Activated T-cell treated with anti-CD3 and anti-CD28 coated beads for 4 hours (primary cell): ENCODE measurements around the gene SLC6A5.

ENCODE experiments used
- DNase-seq: peaks from one replicate; pipeline ENCODE4 v3.0.0-alpha.2; 2020

The SLC6A5 gene

DNA sequence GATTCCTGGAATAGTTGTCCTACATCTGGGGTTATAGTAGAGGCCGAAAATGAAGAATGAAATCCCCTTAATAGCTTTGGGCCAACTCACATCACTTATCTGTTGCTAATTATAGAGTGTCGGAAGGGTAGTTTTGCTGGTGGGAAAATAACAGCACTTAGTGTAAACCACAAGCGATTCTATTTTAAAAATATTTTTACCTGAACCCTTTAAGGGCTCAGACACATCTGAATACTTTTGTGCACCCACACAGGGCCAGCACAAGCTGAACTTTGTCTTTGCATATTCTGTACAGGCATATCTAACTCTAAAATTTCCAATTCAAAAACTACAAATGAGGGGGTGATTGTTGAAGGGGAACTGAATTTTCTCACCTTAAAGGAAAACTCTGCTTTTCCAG, 27.6 kb downstream of the SLC6A5 start:
- no peak for DNase-seq

DNA sequence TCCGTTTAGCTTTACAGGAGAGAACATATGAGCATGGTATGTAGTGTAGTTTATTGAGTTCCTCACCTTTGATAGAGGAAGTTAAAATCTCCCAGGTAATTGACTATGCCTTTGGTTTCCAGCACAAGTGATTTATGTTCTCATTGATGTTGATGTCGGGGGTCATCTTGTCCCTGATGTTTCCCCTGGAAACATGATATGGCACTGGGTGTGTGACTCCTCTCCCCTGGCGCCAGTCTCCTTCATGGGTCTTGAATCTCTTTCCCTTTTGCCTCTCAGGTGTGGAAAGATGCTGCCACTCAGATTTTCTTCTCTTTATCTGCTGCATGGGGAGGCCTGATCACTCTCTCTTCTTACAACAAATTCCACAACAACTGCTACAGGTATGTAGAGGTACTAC, 28.3 kb downstream of the SLC6A5 start:
- no peak for DNase-seq

DNA sequence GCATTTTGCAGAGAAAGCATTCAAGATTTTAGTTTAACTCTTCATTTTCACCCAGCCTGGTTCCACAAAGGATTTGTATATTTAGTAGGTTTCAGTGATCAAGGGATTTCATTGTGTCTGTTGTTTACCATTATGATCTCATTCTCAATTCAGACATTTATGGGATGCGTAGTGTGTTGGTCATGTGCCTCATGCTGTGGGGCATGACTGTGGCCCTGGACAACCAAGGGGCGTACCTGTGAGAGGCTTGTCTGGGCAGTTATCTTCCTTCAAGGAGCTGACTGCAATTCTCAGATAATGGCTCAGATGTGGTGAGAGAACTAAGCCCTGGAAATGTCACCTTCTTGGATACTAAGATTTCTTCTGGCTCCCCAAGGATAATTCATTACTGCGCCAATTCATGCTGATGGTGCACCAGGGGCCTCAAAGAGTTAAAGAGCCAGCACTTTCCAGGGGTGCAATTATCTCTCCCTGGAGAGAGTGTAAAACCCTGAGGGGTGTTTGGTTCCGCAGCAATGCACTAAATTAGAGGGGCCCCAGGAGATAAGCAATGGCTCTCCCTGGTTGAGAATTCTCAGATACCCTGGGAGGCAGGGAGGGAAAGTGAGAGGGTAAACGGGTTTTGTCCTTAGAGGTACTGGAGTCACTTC, 32.2 kb downstream of the SLC6A5 start:
- DNase-seq, result no peak

DNA sequence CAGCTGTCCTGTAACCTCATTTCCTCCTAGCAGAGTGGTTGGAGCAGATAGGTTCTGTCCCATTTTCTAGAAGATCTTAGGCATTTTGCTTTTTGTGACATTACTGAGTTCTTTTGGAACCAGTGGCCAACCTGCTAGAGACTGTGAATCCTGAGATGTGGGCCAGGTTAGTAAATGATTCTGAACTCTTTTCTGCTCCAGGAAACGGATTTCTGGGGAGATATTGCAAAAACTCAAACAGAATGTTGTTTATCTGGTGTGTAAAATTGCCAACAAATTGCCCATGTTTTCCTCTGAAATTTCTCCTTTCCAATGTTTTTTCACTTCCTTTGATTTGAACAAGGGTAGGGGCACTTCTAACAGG, 32.7 kb downstream of the SLC6A5 start:
- DNase-seq, result no peak

DNA sequence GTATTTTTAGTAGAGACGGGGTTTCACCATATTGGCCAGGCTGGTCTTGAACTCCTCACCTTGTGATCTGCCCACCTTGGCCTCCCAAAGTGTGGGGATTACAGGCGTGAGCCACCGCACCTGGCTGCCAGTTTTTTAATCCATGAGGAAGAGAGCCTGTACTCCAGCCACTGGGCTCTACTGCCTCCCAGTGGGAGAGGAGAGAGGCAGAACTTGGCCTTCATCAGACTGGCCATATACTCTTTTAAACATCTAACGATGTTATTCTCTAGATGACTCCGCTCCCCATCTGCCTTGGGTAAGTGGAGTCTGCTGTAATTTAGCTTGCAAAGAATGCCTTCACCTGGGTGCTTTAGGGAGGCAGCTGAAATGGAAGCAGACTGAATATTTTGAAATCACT, 34.6 kb downstream of the SLC6A5 start:
- no peak for DNase-seq

DNA sequence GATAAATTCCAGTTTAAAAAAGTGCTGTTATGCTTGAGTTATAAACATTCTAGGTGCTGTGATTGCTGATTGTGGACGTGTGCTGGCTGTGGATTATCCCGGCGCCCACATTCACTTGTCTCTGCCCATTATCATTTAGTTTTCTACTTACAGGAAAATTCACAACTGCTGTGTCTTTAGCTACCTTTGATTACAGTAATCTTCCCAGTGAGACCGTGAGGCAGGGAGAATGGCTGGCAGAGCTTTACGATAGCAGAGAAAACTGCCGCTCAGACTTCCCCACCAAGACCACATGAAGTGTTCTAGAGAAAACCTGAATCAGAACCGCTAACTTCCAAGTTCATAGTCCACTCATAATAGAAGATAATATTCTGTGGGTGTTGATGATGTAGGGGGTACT, 35.4 kb downstream of the SLC6A5 start:
- no peak for DNase-seq

DNA sequence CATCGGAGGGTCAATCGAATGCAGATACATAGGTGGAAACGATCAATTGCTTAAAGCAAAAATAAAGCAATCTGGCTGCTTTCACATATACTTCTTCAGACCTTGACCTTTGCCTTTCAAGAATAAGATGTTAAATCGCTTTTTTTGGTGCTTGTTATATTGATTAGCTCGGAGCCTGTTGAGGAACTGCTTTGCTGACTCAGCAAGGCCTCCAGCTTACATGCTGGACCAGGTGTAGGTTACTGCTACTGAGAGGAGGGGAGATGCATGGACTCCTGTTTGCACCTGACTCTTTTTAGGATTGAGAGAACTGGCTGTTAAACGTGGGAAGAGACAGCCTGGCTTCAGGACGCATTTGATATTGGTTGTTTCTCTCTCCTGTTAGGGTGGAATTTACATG, 38.7 kb downstream of the SLC6A5 start:
- DNase-seq, result no peak

DNA sequence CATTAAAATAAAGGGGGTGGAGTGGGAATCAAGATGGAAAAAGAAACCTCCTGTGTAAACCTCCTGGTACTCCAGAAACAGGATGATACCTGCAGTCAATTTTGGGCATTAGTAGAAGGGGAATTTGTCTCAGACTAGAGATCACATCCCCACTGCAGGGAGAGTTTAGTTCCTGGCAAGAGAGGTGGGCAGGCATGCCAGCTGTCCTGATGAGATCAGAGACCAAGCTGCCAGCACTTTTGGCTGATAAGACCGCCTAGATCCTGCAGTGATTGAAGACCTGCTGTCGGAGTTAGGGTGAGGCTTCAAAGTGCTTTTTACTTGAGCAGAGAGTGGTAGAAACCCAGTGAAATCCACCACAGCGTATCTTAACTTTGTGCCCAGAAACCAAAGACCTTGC, 40.3 kb downstream of the SLC6A5 start:
- DNase-seq, result no peak

DNA sequence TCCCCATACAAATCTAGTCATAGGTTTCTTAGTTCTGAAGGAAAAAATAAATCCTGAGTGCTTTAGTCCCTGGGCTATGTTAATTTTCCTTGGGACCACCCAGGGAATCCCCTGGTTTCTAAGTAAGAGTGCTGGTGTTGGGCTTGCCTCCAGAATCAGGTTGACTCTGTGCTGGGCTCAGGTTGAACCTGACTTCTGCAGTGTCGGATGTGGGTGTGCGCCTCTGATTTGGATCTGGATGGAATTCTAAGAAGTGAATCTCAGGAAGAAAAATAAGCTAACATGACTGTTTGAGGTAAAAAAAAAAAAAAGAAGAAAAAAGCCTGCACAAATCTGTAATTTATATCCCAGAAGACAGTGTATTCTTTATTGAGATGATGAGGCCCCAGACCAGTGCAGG, 41.0 kb downstream of the SLC6A5 start:
- no peak for DNase-seq

DNA sequence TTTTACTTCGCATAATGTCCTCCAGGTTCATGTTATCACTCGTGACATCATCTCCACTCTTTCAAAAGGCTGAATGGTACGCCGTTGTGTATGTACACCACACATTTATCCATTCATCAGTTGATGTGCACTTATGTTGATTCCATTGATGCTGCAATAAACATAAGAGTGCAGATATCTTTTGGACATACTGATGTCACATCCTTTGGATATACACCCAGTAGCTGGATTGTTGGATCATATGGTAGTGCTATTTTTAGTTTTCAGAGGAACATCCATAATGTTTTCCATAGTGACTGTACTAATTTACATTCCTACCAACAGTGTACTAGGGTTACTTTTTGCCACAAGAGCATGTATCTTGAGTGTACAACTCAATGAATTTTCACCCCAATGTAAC, 45.0 kb downstream of the SLC6A5 start:
- no peak for DNase-seq

DNA sequence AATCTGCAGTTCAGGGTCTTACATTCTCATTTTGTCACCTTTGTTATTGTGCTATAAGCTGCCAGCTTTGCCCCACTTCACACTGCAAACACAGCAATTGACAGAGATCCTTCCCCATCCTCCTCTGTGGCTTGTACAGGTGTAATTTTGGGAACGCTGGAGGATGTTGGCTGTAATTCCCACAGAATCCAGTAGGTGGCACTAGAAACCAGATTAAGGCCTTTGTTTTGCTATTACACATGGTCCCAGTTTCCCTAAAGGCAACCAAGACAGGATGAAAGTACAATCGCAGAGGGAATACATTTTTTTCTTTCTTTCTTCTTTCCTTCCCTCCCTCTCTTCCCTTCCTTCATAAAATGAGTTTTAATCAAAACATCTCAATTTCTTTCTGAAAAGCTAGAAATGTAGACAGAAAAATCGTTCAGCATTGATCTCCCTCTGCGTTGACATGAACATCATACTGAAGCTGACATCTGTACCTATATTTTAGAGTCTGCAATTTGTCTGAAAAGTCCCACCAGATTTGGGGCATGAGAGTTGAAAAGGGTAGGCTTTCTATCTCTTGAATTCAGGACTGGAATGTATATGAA, 48.7 kb downstream of the SLC6A5 start:
- peak; percentile 25 for DNase-seq

DNA sequence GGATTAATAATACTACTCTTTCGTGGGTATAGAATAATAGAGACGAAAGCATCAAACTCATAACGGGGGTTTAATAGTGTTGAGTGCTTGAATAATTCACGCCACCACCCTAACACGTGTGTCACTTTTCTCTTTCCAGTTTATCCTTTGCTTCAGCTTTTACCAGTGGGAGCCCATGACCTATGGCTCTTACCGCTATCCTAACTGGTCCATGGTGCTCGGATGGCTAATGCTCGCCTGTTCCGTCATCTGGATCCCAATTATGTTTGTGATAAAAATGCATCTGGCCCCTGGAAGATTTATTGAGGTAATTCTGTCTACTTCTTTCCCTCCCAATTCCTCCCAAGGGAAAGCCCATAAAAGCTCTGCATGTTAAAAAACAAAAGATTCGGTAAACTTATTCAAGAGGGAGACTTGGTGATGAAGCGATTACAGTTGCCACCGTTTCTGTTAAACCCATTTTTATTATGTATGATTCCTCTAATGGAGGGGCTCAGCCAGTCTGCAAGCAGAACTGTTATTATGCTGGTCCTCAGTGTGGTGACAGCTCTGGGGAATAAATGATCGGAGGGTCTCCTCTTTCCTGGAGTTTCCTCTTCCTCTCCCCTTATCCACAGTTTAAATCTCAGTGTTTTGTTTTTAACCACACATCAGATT, 52.9 kb downstream of the SLC6A5 start:
- DNase-seq, result no peak

DNA sequence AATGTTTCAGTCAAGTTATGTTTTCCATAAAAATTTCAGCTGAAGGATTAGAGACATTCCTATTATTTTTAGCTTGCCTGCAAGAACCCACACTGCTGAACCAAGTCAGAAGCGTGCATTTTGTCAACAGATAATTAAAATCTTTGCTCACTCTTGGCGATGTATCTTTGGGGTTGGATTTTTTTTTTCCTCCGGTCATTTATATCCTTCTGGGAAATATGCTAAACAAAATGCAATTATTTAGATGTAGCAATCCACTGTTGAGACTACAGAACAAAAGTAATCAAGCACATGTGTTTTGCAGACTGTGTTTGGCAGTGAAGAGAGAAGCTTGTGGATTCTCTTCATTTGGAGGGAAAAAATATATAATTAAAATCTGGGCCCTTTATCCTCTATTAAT, 54.6 kb downstream of the SLC6A5 start:
- no peak for DNase-seq

DNA sequence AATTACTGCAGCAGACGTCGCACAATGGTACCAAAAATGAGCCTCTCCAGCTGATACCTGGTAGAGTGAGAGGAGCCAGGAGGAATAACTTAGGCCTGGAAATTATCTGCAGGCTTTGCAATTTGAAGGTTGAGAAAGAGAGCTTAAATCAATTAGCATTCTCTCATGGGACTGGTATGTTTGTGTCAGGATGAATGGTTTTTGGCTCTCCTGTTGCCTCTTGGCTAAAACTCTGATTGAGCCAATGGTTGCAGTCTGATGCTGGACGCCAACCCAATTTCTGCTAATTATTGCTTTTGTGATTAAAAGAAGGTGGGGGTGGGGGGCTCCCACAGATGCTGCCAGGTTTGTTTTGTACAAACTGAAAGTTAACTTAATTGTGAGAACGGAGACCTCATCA, 57.5 kb downstream of the SLC6A5 start:
- DNase-seq, result no peak

DNA sequence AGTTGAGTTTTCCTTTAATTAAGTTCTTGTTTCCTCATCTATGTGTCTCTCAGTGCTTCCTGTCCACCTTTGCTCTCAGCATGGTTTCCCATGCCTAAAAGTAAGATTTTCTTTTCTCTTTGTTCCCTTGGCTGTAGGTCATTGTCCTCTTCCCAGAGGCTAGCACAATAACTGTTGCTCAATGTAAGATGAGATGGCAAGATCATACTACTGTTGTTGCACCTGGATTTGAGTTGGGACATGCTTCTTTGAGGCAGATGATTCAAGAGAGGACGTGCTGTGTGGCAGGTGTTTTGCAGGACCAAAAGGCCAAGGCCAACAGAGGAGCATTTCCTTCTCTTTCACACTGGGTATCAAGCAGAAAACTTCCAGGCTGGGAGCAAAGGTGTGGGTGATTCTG, 58.7 kb downstream of the SLC6A5 start:
- no peak for DNase-seq

DNA sequence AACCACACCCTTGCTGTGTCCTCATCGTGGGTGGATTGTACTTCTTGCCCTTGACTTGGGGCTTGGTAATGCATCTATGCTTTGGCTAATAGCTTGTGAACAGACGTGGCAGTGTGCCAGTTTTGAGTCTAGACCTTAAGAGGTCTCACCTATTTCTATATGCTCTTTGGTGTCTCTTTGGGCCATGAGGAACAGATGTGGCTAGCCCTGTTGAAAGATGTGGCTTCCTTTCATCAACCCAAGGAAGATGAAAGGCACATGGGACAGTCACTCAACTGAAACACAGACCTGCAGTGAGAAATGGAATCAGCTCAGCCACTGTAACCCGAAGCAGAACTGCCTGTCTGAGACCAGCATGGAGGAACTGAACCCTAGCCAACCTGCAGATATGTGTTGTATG, 62.0 kb downstream of the SLC6A5 start:
- DNase-seq, result no peak

DNA sequence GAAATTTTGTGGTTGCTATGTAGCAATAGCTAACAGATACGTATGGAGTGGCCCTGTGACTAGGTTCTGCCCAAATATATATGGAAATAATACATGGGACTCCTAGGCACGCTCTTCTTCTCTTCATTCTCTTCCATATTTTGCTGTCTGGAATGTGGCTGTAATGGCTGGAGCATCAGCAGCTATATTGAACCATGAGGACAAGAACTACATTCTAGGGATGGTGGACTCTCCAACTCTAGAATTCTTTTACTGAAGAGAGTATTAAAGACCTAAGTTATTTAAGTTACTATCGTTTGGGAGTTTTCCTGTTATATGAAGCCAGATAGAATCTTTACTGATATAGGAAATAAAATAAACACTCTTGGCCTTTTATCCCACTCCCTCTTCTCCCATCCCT, 62.4 kb downstream of the SLC6A5 start:
- DNase-seq, result no peak

DNA sequence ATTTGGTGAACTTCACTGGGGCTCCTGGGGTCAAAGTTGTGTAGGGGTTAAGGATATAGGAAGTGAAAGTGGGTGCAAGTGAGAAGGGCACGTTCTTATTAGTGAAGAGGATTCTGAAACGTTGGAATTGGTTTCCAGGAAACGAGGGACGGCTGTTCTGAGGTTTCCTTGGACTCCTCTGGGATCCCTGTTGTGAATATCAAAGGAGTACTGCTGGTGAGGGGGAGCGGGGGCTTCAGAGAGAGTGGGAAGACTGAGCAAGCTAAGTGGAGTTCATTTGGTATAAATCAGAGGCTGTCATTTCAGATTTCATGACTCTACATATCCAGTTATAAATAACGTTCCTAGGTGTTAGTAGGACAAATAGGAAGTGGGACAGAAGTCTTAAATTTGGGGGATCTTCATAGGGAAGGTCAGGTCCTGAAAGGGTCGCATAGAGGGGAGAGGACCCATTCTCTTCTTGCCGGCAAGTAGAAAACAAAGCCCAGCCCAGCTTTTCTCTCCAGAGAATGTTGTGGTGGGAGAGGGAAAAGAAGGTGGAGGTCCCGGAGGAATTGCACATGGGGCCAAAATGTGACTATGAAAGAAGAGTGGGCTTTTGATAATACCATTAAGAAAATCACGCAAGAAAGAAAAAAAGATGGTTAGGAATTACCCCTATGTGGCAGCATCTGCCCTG, 68.9 kb downstream of the SLC6A5 start:
- no peak for DNase-seq

DNA sequence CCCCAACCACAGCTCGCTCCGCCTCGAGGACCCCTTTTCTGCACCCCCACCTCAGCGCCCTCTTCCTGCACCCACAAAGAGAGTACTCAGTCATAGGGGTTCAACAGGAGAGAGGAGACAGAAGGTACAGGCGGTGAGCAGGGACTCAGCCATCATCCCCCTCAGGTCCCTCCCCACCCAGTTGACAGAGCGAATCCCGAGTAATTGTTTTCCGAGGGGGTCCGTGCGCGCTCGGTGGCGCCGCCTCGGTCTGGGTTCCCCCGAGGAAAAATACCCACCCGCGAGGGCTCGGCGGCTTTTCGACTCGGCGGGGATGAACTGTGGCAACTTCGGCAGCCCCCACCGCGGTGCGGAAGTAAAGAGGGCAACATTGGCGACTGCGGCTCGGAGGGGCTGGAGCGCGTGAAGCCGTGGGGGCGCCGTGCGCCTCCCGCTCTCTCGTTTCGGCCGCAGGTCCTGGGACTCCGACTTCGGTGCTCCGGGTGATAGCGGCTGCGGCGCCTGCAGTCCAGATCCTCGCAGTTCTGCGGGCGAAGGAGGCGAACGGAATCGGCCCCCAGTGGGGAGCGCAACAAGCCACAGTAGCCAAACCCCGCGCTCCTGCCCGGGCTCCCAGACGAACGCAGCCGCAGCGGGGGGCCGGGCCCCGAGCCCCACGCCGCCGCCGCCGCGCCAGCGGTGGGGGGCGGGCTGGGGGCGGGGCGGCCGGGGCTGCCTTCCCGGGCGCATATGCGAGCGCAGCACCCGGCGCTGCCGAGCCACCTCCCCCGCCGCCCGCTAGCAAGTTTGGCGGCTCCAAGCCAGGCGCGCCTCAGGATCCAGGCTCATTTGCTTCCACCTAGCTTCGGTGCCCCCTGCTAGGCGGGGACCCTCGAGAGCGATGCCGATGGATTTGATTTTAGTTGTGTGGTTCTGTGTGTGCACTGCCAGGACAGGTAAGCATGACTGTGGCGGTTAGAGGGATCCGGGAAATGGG, 69.7 kb downstream of the SLC6A5 start, which contains the start of gene NELL1:
NELL1 (plus strand) TSS at position 743 of the 976 bp plus-strand sequence.
- DNase-seq, result no peak

DNA sequence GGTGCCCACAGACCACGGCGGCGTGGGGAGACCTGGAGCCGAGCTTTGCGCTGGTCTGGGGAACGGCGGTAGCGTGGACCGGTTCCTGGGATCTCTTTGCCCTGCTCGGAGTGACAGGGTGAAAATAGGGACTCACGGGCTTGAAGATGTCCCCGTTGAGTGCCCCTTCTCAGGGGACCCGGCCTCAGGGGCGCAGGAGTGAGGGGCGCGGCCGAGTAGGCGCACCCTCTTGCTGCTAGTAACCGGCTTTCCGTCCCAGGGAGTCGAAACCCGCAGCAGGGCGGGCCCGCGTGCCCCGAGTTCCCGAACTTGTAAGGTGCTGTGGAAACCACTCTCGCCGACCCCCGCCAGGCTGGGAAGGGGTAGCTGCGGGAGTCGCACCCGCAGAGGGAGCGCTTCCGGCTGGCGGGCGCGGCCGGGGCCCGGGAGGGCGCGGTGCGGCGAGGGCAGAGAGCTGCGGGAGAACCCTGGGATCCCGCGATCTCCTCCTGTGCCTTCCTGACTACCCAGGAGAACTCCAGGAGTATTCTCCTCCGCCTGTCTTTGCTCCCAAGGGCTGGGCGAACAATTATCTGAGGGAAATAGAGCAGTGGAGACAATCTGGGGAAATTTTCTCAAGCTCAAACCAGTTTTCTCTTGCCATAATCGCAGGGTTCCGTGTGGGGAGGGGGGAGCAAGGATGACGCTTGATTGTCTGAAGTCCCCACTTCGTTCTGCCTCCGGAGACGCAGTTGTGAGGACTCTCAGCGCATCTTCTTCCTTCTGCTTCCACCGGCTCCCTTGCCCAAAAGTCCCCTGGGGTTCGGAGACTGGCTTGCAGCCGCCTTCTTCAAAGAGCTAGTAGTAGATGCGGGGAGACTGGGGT, 70.6 kb downstream of the SLC6A5 start:
- no peak for DNase-seq

DNA sequence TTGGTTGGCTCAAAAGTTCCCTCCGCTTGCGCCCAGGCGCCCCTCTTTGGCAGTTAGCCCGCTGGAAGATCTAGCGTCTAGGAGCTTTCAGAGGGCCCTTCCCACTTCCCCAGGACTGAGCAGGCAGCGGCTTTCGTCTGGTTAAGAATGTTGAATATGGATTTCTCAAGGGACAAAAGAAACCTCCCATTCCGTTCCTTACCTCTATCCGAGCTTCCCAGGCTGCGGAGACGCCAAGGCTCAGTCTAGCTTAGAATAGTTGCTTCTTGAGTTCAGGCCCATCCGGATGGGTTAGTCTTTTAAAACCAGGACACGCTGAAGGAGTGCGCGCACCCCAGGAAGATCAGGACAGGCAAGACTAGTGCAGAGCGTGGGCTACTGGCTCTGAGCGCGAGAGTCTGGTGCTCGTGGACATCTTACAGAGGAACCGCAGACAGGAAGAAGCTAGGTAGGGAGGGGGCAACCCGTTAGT, 71.6 kb downstream of the SLC6A5 start:
- no peak for DNase-seq
